ENCODE data around the gene GOSR2.

GRCh38 chr17:46888727-46889126 is 34.2 kb upstream of the GOSR2 start:
- no peak for TF ChIP-seq CTCF (conservative IDR thresholded peaks at IDR 0.05; ENCODE audit: low read depth, low read length)
- TF ChIP-seq BHLHE40 (IDR thresholded peaks at IDR 0.05; ENCODE audit: low read depth, low read length), result no peak
- no peak for TF ChIP-seq POLR2A (IDR thresholded peaks at IDR 0.05; ENCODE audit: low read depth, low read length)
- no peak for TF ChIP-seq NFE2L2 (IDR thresholded peaks at IDR 0.05; ENCODE audit: low read depth, low read length)
- TF ChIP-seq RCOR1 (IDR thresholded peaks at IDR 0.05; ENCODE audit: insufficient replicate concordance, low read length), result no peak
- TF ChIP-seq CHD1 (IDR thresholded peaks at IDR 0.05; ENCODE audit: low read depth, low read length), result no peak
- TF ChIP-seq RFX5 (IDR thresholded peaks at IDR 0.05; ENCODE audit: low read depth, low read length), result no peak
- TF ChIP-seq USF2 (IDR thresholded peaks at IDR 0.05; ENCODE audit: low read depth, low read length), result no peak
- TF ChIP-seq CEBPB (IDR thresholded peaks at IDR 0.05; ENCODE audit: low read depth, low read length), result no peak
- no peak for TF ChIP-seq ELK1 (IDR thresholded peaks at IDR 0.05; ENCODE audit: borderline replicate concordance, low read depth, low read length)
- no peak for TF ChIP-seq MXI1 (IDR thresholded peaks at IDR 0.05; ENCODE audit: borderline replicate concordance, low read depth, low read length)
